ENCODE measurements around the gene CDKN2B-AS1.

DNA sequence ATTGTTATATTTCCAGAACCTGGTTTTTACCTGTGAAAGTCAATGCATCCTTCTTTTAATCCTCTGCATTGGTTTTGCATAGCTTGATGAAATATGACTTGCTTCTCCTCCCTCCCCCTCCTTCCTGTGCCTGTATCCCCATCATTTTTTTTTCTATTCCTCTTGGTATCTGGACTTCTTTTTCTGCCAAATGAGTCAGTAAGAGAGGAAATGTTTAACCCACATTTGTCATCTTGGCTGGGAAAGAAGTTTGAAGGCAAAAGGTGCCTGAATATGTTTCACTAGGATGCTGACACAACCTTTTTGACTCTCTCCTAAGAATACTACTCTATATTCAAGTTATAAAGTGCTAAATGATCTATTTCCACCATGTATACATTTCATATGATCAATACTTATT lies 50.0 kb downstream of the CDKN2B-AS1 start:
- TF ChIP-seq POLR2A (IDR thresholded peaks at IDR 0.05; ENCODE audit: low read depth, low read length) (no peak), POLR2AphosphoS5 (IDR thresholded peaks at IDR 0.05; ENCODE audit: low read depth, low read length) (no peak)

Data from GM12891 (cell line).